HG03097 (cell line): ENCODE results near the gene THSD7B.
"Not testable (repeated sequence)": the region's sequence is repeated elsewhere in the genome, so short reads cannot be mapped to it uniquely, and the experiment has no call there.

Source experiments
- ATAC-seq: cut with Tn5 transposase; IDR thresholded peaks from one replicate; pipeline ENCODE4 v1.9.1; 2021; ENCODE audit not compliant: unreplicated experiment, low FRiP score

The THSD7B gene

DNA sequence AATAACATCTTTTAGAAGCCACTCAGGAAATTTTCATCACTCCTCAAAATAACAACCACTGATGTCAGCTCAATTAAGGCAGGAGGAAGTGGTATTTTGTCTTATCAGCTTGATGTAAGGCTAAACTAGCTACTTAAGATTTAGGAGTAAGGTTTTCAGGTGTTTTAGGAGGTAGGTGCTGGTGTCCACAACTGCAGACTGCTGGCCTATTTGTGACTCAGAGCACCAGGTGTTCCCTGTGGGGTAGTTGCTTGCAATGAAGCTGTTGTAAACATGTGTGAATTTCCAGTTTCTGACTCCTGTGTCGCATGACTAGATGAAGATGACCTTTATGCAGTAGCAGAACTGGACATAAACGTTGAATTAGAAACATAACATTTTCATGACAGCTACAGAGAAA, 164.2 kb downstream of the THSD7B start:
- ATAC-seq: no peak

DNA sequence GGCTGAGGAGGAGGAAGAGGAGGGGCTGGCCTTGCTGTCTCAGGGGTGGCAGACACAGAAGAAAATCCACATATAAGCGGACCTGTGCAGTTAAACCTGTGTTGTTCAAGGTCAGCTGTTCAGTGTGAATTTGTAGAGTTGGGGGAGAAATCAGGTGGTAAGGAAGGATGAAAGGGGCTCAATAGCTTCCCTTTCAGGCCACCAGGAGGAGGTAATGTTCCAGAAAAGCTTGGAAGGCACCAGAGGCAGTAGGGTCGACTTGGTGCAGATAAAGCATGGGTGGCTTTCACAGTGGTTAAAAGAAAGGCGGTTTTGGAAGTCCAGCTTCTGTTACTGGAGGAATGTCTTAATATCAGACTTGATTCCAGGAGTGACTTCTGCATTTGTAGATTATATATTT, 167.4 kb downstream of the THSD7B start:
- ATAC-seq: no peak

- no peak for ATAC-seq
Observed at GRCh38 chr2:136935119-136935518, 169.8 kb downstream of the THSD7B start.

DNA sequence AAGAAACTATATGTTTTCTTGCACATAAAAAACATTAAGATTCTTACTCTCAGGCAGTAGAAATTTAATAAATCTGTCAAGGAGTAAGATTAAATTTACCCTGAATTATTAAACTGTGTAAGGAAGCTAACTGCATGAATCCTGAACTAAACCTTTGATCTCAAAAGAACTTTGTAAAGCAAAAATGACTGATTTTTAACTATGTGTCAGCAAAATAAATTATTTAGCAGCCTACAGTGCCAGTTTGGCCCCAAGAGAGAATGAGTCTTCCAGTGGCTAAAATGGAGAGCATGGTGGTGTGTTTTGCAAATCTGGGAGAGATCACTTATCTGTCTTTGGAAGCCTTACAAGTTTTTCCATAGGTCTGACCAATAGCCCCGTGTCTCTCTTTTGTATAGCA, 190.7 kb downstream of the THSD7B start:
- ATAC-seq: no peak

DNA sequence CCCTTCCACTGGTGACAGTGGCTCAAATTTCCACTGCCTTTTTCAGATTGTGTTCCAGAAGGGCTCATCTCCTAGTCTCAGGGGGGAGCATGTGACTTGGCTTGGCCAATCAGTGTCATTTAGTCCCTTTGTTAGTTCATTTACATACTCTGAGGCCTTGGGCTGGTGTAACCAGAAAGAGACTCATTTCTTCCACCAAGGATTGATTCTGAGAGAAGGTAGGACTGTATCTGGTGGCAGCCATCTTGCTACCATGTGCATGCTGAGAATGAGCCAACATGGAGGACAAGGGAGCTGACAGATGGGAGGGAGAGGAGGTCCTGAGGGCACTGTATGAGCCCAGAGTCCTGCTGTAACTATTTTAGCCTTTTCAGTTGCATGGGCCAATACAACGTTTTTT, 191.7 kb downstream of the THSD7B start:
- ATAC-seq: no peak

GRCh38 chr2:136962105-136962725, 196.9 kb downstream of the THSD7B start:
- ATAC-seq: no peak

DNA sequence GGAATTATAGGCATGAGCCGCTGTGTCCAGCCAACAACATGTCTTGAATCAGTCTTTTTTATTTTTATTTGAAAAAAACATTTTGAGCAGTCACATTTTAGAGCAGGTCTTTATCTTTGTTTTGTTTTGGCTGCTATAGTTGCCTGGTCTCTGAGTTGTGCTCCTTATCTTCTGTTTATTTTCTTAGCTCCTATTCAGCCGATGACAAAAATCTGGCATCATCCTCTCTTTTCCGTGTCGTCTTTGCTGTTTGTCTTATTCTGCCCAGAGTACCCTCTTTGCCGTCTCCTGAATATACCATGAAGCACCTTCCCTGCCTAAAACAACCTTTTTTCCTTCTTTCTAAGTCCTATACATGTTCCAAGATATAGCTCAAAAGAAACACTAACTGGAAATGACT, 201.1 kb downstream of the THSD7B start:
- no peak for ATAC-seq

DNA sequence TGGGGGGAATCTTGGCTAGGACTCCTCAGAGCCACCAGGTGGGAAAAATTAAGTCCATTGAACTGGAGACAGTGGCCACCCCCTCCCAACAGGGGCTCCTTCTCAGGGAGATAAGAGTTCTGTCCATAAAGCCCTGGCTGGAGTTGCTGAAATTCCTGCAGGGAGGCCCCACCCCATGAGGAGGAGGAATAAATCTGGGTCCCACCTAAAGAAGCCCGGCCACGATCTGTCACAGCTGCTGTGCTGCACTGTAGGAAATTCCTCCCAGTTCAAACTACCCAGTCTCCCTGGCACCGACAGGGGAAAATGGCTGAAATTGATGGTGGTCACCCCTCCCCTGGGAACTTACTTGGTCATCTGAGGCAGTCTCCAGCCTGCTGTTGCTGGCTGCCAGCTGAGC, 215.0 kb downstream of the THSD7B start:
- ATAC-seq: no peak

- ATAC-seq: not testable (repeated sequence)
Observed at GRCh38 chr2:136981689-136982088, 216.3 kb downstream of the THSD7B start.

GRCh38 chr2:136985044-136985443, 219.7 kb downstream of the THSD7B start:
- no peak for ATAC-seq

GRCh38 chr2:136986605-136987221, 221.4 kb downstream of the THSD7B start:
- no peak for ATAC-seq

DNA sequence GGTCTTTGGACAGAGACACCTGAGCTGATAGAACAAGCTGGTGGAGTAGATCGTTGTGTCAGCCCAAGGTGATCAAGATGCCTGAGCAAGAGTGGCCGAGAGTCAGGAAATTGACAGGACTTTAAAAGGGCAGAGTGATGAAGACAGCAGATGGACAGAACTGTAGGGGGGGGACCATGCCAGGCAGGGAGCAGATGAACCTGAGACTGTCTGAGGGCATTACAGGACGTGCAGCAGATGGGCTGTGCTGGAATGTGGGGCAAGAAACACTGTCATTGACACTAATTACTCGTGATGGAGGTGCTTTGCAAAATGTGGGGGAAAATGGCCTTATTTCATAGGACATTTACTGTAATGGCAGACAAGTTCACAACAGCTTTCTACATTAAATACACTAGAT, 225.0 kb downstream of the THSD7B start:
- ATAC-seq: no peak

DNA sequence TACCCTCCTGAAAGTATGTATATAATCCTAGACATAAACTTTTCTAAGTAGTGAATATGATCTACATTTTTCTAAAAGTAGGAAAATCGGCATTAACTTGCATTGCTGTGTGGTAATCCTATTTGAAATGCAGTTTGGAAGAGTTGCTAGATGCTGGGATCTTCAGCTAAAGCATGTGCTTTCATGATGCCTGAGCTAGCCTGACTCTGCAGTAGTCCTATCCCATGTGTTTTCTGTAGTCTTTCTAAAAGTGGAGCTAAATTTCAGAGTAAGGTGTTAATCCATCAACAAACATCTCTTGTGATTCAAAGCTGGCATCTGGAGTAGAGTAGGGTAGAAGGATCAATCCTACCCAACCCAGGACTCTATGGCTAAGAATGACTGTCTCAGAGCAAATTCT, 229.4 kb downstream of the THSD7B start:
- ATAC-seq: no peak

GRCh38 chr2:136997557-136997956, 232.2 kb downstream of the THSD7B start:
- no peak for ATAC-seq

GRCh38 chr2:137000811-137001210, 235.5 kb downstream of the THSD7B start:
- ATAC-seq: no peak

- ATAC-seq: no peak
Observed at GRCh38 chr2:137002896-137003295, 237.6 kb downstream of the THSD7B start.

GRCh38 chr2:137005210-137005609, 239.9 kb downstream of the THSD7B start:
- no peak for ATAC-seq

GRCh38 chr2:137007938-137008337, 242.6 kb downstream of the THSD7B start:
- no peak for ATAC-seq

DNA sequence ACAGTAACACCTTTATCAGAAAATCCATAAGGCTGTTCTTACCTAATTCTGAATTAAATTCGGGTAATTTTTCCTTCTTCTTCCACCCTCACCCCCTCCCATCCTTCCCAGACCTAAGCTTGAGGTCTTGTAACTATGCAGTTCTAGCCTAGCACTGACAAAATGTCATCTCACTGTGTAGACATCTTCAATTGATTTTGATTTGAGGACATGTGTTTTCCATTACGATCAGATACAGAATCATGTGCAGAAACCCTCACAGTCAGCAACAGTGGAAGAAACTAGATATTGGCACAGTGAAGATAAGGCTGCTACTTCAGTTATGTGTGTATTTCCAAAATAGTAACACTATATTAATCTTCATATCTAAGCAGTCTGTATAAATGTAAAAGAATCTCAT, 244.6 kb downstream of the THSD7B start:
- no peak for ATAC-seq

- ATAC-seq: no peak
Observed at GRCh38 chr2:137020452-137021196, 255.3 kb downstream of the THSD7B start.

DNA sequence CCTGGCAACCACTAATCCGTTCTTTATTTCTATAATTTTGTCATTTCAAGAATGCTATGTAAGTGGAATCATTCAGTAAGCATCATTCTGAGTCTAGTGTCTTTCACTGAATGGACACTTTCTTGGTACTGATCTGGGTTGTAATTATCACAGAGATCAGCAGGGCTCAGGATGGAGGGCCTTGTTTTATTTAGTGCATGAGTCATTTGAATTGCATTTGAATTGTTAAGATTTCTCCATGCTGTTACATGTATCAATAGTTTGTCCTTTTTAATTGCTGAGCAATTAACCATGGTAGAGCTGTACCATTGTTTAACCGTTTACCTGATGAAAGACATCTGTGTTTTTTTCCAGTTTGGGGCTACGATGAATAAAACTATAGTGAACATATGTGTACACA, 256.4 kb downstream of the THSD7B start:
- ATAC-seq: no peak

DNA sequence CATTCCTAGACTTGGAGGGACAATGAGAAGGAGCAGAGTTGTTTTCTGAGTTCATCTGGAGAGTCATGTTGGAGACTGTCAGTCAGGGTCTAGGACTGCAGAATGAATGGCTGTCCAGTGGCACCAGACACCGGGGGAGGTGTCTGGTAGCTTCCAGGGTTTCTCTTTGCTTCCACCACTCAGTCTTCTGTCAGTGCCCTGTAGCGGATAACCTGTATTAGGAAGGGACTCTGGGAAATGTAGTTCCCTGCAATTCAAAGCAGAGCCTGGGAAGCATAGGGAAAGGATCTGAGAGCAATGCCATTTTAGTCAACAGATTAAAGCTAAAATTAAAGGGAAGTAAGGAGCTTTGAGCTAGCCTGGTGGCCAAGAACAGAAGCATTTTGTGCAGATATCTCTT, 257.9 kb downstream of the THSD7B start:
- ATAC-seq: no peak
